H9 (cell line): ENCODE data around the gene IFNL1. TPM values are rescaled to one million over a fixed set of nuclear protein-coding genes. Genes with fewer than 3 reads are reported as not detected.

Experiments
- DNase-seq: peaks from one replicate; pipeline ENCODE4 v3.0.0-alpha.2; 2017
- H2AFZ ChIP-seq: one replicate; pipeline ENCODE4 v1.6.1; 2013; ENCODE audit warnings: mild to moderate bottlenecking, low read length, control low read depth, moderate library complexity
- H2AK5ac ChIP-seq: 2 replicates; pipeline ENCODE4 v1.6.1; 2013; ENCODE audit warnings: low read length, control low read depth, mixed read lengths; ENCODE audit not compliant: insufficient read length
- H2BK120ac ChIP-seq: one replicate; pipeline ENCODE4 v1.6.1; 2013; ENCODE audit warnings: low read depth, mild to moderate bottlenecking, low read length, control low read depth, inconsistent platforms; ENCODE audit not compliant: poor library complexity, severe bottlenecking
- H2BK12ac ChIP-seq: 2 replicates; pipeline ENCODE4 v1.6.1; 2013; ENCODE audit warnings: low read length, control low read depth, mixed read lengths, low read depth; ENCODE audit not compliant: insufficient read length
- H2BK15ac ChIP-seq: 2 replicates; pipeline ENCODE4 v1.6.1; 2013; ENCODE audit warnings: low read depth, low read length, control low read depth
- H2BK20ac ChIP-seq: one replicate; pipeline ENCODE4 v1.6.1; 2013; ENCODE audit warnings: low read depth, mild to moderate bottlenecking, low read length, control low read depth, inconsistent platforms; ENCODE audit not compliant: poor library complexity, severe bottlenecking
- H2BK5ac ChIP-seq: 2 replicates; pipeline ENCODE4 v1.6.1; 2013; ENCODE audit warnings: low read length, control low read depth, mixed read lengths; ENCODE audit not compliant: insufficient read length
- H3K14ac ChIP-seq: 2 replicates; pipeline ENCODE4 v1.6.1; 2013; ENCODE audit warnings: low read length, control low read depth; ENCODE audit not compliant: insufficient read depth
- H3K18ac ChIP-seq: 2 replicates; pipeline ENCODE4 v1.6.1; 2013; ENCODE audit warnings: low read depth, mild to moderate bottlenecking, mixed read lengths, low read length, control low read depth; ENCODE audit not compliant: insufficient read length
- H3K23ac ChIP-seq: 2 replicates; pipeline ENCODE4 v1.6.1; 2013; ENCODE audit warnings: low read length, control low read depth, mixed read lengths, low read depth; ENCODE audit not compliant: insufficient read length
- H3K23me2 ChIP-seq: 2 replicates; pipeline ENCODE4 v1.6.1; 2013; ENCODE audit warnings: low read depth, mild to moderate bottlenecking, mixed read lengths, low read length, control low read depth; ENCODE audit not compliant: insufficient read length, poor library complexity, severe bottlenecking
- H3K27ac ChIP-seq: 2 replicates; pipeline ENCODE4 v1.5.1; 2013; ENCODE audit warnings: low read length, control low read depth, mixed read lengths, low read depth; ENCODE audit not compliant: insufficient read length
- H3K27me3 ChIP-seq: 2 replicates; pipeline ENCODE4 v1.6.1; 2013; ENCODE audit warnings: low read length, control low read depth, inconsistent platforms; ENCODE audit not compliant: insufficient read depth
- H3K4ac ChIP-seq: 2 replicates; pipeline ENCODE4 v1.6.1; 2013; ENCODE audit warnings: low read depth, mild to moderate bottlenecking, control low read depth, inconsistent platforms, low read length, moderate library complexity
- H3K4me1 ChIP-seq: 2 replicates; pipeline ENCODE4 v1.6.1; 2013; ENCODE audit warnings: low read length, control low read depth, inconsistent platforms; ENCODE audit not compliant: insufficient read depth
- H3K4me2 ChIP-seq: 2 replicates; pipeline ENCODE4 v1.6.1; 2013; ENCODE audit warnings: low read length, control low read depth, mixed read lengths; ENCODE audit not compliant: insufficient read length, insufficient read depth
- H3K56ac ChIP-seq: 2 replicates; pipeline ENCODE4 v1.6.1; 2013; ENCODE audit warnings: low read depth, mild to moderate bottlenecking, mixed read lengths, low read length, control low read depth; ENCODE audit not compliant: insufficient read length
- H3K79me1 ChIP-seq: 2 replicates; pipeline ENCODE4 v1.6.1; 2013; ENCODE audit warnings: low read depth, mild to moderate bottlenecking, moderate library complexity, low read length, control low read depth, inconsistent platforms; ENCODE audit not compliant: insufficient read depth, poor library complexity, severe bottlenecking
- H3K79me2 ChIP-seq: 2 replicates; pipeline ENCODE4 v1.6.1; 2013; ENCODE audit warnings: low read length, control low read depth, inconsistent platforms; ENCODE audit not compliant: insufficient read depth
- H3K9ac ChIP-seq: 2 replicates; pipeline ENCODE4 v1.6.1; 2013; ENCODE audit warnings: low read length, control low read depth, mixed read lengths; ENCODE audit not compliant: insufficient read length; ENCODE audit errors: extremely low read depth
- H3K9me3 ChIP-seq: one replicate; pipeline ENCODE4 v1.6.1; 2013; ENCODE audit warnings: low read depth, low read length, inconsistent platforms; ENCODE audit not compliant: control insufficient read depth
- H3T11ph ChIP-seq: one replicate; pipeline ENCODE4 v1.6.1; 2013; ENCODE audit warnings: mild to moderate bottlenecking, low read length, control low read depth, inconsistent platforms
- H4K20me1 ChIP-seq: one replicate; pipeline ENCODE4 v1.6.1; 2013; ENCODE audit not compliant: control insufficient read depth, insufficient read length, insufficient read depth
- H4K5ac ChIP-seq: 2 replicates; pipeline ENCODE4 v1.6.1; 2013; ENCODE audit warnings: low read depth, mild to moderate bottlenecking, mixed read lengths, low read length, control low read depth; ENCODE audit not compliant: insufficient read length
- H4K8ac ChIP-seq: replicated peaks from 2 replicates; pipeline ENCODE4 v1.6.1; 2013; ENCODE audit warnings: low read length, control low read depth, mixed read lengths, low read depth; ENCODE audit not compliant: insufficient read length
- H4K91ac ChIP-seq: 2 replicates; pipeline ENCODE4 v1.6.1; 2013; ENCODE audit warnings: low read depth, mild to moderate bottlenecking, moderate library complexity, mixed read lengths, low read length, control low read depth; ENCODE audit not compliant: insufficient read length
- H3K27ac Mint-ChIP-seq, 3 experiments: 2 replicates in 2 of 3; 3 replicates in 1 of 3; pipeline ENCODE4 v1.8.0; 2020 to 2021; ENCODE audit warnings: mixed read lengths in 3 of 3, mild to moderate bottlenecking in 1 of 3, moderate library complexity in 1 of 3
- H3K27me3 Mint-ChIP-seq: 2 replicates; pipeline ENCODE4 v1.8.0; 2021; ENCODE audit warnings: low read depth, mild to moderate bottlenecking, moderate library complexity, mixed read lengths
- H3K36me3 Mint-ChIP-seq, 3 experiments: 2 replicates in 2 of 3; 3 replicates in 1 of 3; pipeline ENCODE4 v1.8.0; 2020 to 2021; ENCODE audit warnings: low read depth in 3 of 3, mixed read lengths in 3 of 3; ENCODE audit not compliant: insufficient read depth in 1 of 3
- H3K4me1 Mint-ChIP-seq, 2 experiments: 2 replicates each; pipeline ENCODE4 v1.8.0; 2020; ENCODE audit warnings: mixed read lengths in 2 of 2
- H3K4me3 Mint-ChIP-seq, 2 experiments: 2 replicates in 1 of 2; 3 replicates in 1 of 2; pipeline ENCODE4 v1.8.0; 2020 to 2021; ENCODE audit warnings: mild to moderate bottlenecking in 2 of 2, mixed read lengths in 2 of 2, moderate library complexity in 1 of 2
- H3K9me3 Mint-ChIP-seq, 2 experiments: 2 replicates in 1 of 2; 3 replicates in 1 of 2; pipeline ENCODE4 v1.8.0; 2020; ENCODE audit warnings: mild to moderate bottlenecking in 2 of 2, mixed read lengths in 2 of 2, moderate library complexity in 1 of 2
- WGBS: extraction: QIAGEN DNeasy Blood & Tissue Kit; methylation state at CpG from one replicate; pipeline ENCODE4 v1.1.7; 2013; ENCODE audit warnings: missing lambda C conversion rate, low lambda C conversion rate, mixed read lengths; ENCODE audit not compliant: insufficient read length; ENCODE audit errors: extremely low coverage; 5-methylcytosine and 5-hydroxymethylcytosine counted together
- total RNA-seq: library from RNA; stranded (reverse); gene quantifications from 2 replicates; pipeline ENCODE4 v1.2.1, GENCODE V29; 2021
- TF ChIP-seq, protein P1 (sequence below): fragments of 200-600 bp; sonication (generic); conservative IDR thresholded peaks from 3 replicates; pipeline ENCODE4 v1.8.0; 2021; ENCODE audit warnings: antibody characterized with exemption, mild to moderate bottlenecking

The IFNL1 gene
- total RNA-seq, 1 experiment from 2014 or later: not detected

DNA sequence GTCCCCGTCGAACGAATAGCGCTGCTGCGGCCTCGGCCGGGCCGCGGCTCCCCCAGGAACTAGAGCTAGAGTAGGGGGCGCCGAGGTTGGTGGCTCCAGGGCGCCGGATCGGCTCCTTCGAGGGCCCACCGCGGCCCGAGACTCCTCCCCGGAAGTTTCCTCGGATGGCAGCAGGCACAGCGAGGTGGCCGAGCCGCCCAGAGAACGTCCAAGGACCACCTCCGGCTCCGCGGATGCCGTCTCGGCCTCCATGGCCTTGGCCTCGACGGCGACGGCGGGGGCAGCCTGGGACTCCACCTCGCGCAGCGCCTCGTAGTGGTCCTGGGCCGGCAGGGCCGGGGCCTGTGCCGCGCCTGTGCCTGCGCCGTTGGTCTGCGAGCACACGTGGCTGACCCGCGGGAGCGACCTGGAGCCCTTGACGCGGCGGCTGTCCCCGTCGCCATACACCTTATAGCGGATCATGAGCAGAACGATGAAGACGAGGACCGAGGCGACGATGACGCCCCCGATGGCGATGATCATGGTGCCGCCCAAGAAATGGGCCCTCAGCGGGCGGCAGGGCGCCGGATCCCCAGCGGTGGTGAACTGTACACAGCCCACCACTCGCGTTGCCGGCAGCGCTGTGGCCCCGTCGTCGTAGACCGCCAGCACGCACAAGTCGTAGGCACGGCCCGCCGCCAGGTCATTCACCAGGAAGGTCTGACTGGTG lies 11.8 kb downstream of the IFNL1 start:
- Histone ChIP-seq H2AK5ac (no peak overlapping the region), H3K23ac (no peak overlapping the region), H3K14ac (0 out of 2 replicates have a peak overlapping the region, but pooled peaks have one; percentile 10), H3K79me2 (no peaks in the 10 kb centered on the region), H2BK5ac (no peak overlapping the region), H2BK120ac (no peak overlapping the region), H4K5ac (no peak overlapping the region), H3K4me1 (peaks cover 3% of the 10 kb centered on the region; the same call in 1 of the 2 replicates), H3T11ph (no peak overlapping the region), H3K9ac (no peak overlapping the region), H2BK12ac (no peak overlapping the region), H3K18ac (no peak overlapping the region), H3K9me3 (no peaks in the 10 kb centered on the region), H4K8ac (no peak overlapping the region), H3K27me3 (no peaks in the 10 kb centered on the region; the same call in 1 of the 2 replicates), H3K4me2 (peak overlapping the region; percentile 44), H2AFZ (no peak overlapping the region), H3K79me1 (no peaks in the 10 kb centered on the region), H2BK15ac (no peak overlapping the region), H3K56ac (no peak overlapping the region), H3K4ac (no peak overlapping the region), H2BK20ac (no peak overlapping the region), H3K23me2 (peaks cover 16% of the 10 kb centered on the region), H3K27ac (no peak overlapping the region), H4K91ac (no peak overlapping the region), H4K20me1 (no peaks in the 10 kb centered on the region)
- Mint-ChIP-seq H3K4me3 (peak overlapping the region; percentile 66 to 79), H3K36me3 (peaks cover 4 to 17% (median 7%) of the 10 kb centered on the region in 3 experiments; a peak in 4 of 7 replicates), H3K4me1 (peaks cover 25 to 64% of the 10 kb centered on the region in 2 experiments), H3K27ac (no peak overlapping the region), H3K27me3 (peaks cover 57% of the 10 kb centered on the region), H3K9me3 (no peaks in the 10 kb centered on the region)
- peak; percentile 67 for DNase-seq
- TF ChIP-seq, protein P1, sequence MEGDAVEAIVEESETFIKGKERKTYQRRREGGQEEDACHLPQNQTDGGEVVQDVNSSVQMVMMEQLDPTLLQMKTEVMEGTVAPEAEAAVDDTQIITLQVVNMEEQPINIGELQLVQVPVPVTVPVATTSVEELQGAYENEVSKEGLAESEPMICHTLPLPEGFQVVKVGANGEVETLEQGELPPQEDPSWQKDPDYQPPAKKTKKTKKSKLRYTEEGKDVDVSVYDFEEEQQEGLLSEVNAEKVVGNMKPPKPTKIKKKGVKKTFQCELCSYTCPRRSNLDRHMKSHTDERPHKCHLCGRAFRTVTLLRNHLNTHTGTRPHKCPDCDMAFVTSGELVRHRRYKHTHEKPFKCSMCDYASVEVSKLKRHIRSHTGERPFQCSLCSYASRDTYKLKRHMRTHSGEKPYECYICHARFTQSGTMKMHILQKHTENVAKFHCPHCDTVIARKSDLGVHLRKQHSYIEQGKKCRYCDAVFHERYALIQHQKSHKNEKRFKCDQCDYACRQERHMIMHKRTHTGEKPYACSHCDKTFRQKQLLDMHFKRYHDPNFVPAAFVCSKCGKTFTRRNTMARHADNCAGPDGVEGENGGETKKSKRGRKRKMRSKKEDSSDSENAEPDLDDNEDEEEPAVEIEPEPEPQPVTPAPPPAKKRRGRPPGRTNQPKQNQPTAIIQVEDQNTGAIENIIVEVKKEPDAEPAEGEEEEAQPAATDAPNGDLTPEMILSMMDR: peak; percentile 45; the same call in 2 of the 3 replicates
- WGBS: no CpG with 5 or more reads among the region's 82 CpGs
